Colonic mucosa (tissue), 4 donors: Measurements from ENCODE around the gene DUT. TPM values are rescaled to one million over a fixed set of nuclear protein-coding genes. Genes with fewer than 3 reads are reported as not detected.

Experiments used
- DNase-seq: peaks from one replicate; pipeline ENCODE4 v3.0.0-alpha.2; 2020
- H3K27ac ChIP-seq: fragments of 200-600 bp; one replicate; pipeline ENCODE4 v1.8.0; 2021
- H3K27me3 ChIP-seq: fragments of 200-600 bp; one replicate; pipeline ENCODE4 v1.8.0; 2021
- H3K36me3 ChIP-seq: fragments of 200-600 bp; one replicate; pipeline ENCODE4 v1.8.0; 2021
- H3K4me1 ChIP-seq: fragments of 200-600 bp; one replicate; pipeline ENCODE4 v1.8.0; 2021; ENCODE audit warnings: mild to moderate bottlenecking
- H3K4me3 ChIP-seq: fragments of 200-600 bp; one replicate; pipeline ENCODE4 v1.8.0; 2021
- H3K9ac ChIP-seq, 2 donors: one replicate each; pipeline ENCODE4 v1.7.0; 2013; ENCODE audit warnings: control low read depth in 2 of 2, low read depth in 2 of 2, low read length in 2 of 2
- H3K9me3 ChIP-seq: fragments of 200-600 bp; one replicate; pipeline ENCODE4 v1.8.0; 2021
- CTCF ChIP-seq: fragments of 200-600 bp; IDR thresholded peaks from one replicate; pipeline ENCODE4 v1.8.0; 2022; ENCODE audit warnings: antibody characterized with exemption, mild to moderate bottlenecking
- intact Hi-C: fragments of 100-400 bp; cut with DNase I; formaldehyde crosslinking; loops from one replicate; pipeline ENCODE4 v1.14.1; 2022
- total RNA-seq, 2 donors: library from RNA; stranded (reverse); fragmentation: NEBNext Ultra II Directional in 1 of 2; extraction: Animal tissue kit (Norgen Biotek cat#: 25700) in 1 of 2; gene quantifications; one replicate each; pipeline ENCODE4 v1.2.1, GENCODE V29; 2021
- donor health status: healthy.
- donor health status: DM: no; HTN: no; CAD: no.
- donor health status: DM: no; HTN: no; CAD: no.

Gene DUT
- total RNA-seq, 2 donors from 2014 or later: 69.2 to 153 TPM

DNA sequence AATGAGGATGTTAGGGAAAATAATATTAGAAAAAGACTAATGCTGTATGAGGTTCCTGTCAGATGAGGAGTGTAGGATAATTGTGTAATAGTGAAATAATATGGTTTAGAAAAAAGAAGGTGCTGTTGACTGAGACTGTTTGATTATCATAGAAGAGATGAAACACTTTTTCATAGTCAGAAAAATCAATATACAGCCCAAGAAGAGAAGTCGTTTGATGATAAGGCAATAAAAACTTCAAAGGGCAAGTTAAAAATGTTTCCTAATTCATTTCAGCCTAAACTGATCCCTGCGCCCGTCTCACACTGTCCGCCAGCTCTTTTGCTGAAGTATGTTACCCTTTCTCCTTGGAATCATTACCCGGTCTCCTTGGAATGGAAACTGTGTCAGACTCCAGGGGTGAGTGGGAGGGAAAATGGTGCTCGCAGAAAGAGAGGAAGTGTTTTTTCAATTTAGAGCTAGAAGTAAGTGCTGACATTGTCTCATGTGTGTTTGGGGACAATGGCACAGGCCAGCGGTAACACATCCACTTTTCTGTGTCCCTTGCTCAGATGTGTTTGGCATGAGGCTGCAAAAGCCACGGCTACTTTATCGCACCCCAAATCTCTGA, 23.6 kb downstream of the DUT start:
- TF ChIP-seq CTCF: no peak
- intact Hi-C loops: loop anchor here (10.0 kb wide), 1 partner anchor 1160 kb away; no protein-coding TSS in a partner anchor
- Histone ChIP-seq H3K36me3 (no peaks in the 10 kb centered on the region), H3K4me1 (no peaks in the 10 kb centered on the region), H3K9me3 (no peaks in the 10 kb centered on the region), H3K9ac (no peak overlapping the region), H3K27me3 (no peaks in the 10 kb centered on the region), H3K4me3 (no peak overlapping the region), H3K27ac (no peak overlapping the region)
- no peak for DNase-seq

- Histone ChIP-seq H3K9ac (no peak overlapping the region), H3K9me3 (no peaks in the 10 kb centered on the region), H3K4me3 (no peak overlapping the region), H3K27me3 (no peaks in the 10 kb centered on the region), H3K36me3 (no peaks in the 10 kb centered on the region), H3K27ac (no peak overlapping the region), H3K4me1 (no peaks in the 10 kb centered on the region)
- intact Hi-C loops: loop anchor here (10.0 kb wide), 1 partner anchor 1161 kb away; no protein-coding TSS in a partner anchor
- DNase-seq: no peak
- TF ChIP-seq CTCF: no peak
These were observed 24.1 kb downstream of the DUT start for GRCh38 chr15:48355377-48355776.

DNA sequence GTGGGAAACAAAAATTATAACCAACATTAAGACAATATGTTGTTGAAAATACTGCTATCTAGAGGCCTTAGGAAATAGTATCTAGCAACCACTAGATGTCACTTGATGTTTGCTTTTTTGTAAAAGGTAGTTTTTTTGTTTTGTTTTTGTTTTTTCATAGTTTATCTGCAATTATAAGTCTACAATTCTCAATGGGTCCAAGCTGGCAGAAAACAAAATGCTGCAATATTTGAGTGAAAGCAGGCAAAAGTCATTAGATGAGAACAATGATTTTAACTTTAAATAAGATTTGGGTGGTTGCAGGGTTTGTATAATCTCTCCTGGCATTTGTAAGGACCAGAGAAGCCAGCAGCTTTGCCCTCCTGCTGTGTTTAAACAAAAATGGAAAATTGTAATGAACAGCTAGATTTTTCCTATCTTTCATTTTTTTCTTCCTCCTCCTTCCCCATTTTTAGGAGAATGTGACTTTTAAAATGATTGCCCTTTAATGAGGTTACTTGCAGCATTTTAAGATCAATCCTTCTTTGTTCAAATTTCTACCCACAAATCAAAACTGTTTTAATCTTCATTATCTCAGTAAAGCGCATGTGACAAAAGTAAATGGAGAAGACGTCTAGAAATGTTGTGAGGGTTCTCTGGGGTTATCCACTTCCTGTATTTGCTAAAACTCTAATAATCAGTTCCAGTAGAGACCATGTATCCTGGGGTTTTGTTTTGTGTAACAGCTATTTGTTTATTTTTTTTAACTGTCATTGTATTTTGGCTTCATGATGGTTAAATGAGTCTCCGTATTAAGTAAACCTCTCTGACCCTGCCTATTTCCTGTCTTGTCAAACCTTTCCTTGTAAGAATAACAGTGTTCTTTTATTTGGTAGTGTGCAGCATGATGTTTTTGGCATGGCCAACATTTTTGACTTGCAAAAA, 27.3 kb downstream of the DUT start:
- Histone ChIP-seq H3K27me3 (no peaks in the 10 kb centered on the region), H3K4me1 (no peaks in the 10 kb centered on the region), H3K36me3 (no peaks in the 10 kb centered on the region), H3K27ac (no peak overlapping the region), H3K9ac (no peak overlapping the region), H3K9me3 (no peaks in the 10 kb centered on the region), H3K4me3 (no peak overlapping the region)
- peak; percentile 30 for TF ChIP-seq CTCF
- DNase-seq: no peak
- intact Hi-C loops: loop anchor here (10.0 kb wide), 1 partner anchor 1164 kb away; no protein-coding TSS in a partner anchor

DNA sequence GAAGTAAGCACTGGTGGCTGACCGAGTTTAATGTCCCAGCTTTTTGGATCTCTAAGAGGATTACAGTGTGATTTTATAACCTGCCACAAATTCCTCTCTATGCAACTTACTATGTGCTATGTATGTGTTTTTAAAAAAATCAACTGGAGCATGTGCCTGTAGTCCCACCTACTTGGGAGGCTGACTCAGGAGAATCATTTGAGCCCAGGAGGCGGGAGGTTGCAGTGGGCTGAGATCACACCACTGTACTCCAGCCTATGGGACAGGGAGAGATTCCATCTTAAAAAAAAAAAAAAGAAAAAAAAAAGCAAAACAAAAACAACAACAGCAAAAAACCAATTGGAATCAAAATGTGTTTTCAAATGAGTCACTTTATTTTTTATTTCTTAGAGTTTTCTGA, 29.6 kb downstream of the DUT start:
- no peak for DNase-seq
- no peak for TF ChIP-seq CTCF
- H3K9ac ChIP-seq: no peak overlapping the region
- H3K27me3 ChIP-seq: no peaks in the 10 kb centered on the region
- no peak overlapping the region for H3K4me3 ChIP-seq
- intact Hi-C loops: no loop called here
- H3K4me1 ChIP-seq: no peaks in the 10 kb centered on the region
- no peak overlapping the region for H3K27ac ChIP-seq
- no peaks in the 10 kb centered on the region for H3K36me3 ChIP-seq
- H3K9me3 ChIP-seq: no peaks in the 10 kb centered on the region

DNA sequence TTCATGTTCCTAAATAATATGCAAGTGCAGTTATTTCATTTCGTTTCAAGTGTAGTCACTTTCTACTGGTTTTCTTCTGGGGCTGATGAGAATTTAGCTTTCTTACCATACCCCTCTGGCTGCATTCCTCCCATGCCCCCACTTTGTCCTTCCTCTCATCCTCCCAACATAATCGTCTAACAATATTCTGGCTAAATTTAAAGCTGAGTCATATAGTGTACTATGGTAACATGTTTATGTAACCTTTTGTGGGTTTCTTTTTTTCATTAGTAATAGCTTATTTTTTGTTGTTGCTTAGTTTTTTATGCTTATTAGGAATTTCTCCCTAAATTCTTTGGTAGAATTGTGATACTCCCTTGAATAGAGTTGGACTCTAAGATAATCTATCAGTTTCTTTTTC, 30.5 kb downstream of the DUT start:
- DNase-seq: no peak
- Histone ChIP-seq H3K4me1 (no peaks in the 10 kb centered on the region), H3K9me3 (no peaks in the 10 kb centered on the region), H3K27ac (no peak overlapping the region), H3K9ac (no peak overlapping the region), H3K27me3 (no peaks in the 10 kb centered on the region), H3K4me3 (no peak overlapping the region), H3K36me3 (no peaks in the 10 kb centered on the region)
- intact Hi-C loops: no loop called here
- TF ChIP-seq CTCF: no peak
